Testis (tissue), 2 donors: ENCODE data around the gene HIP1.

Experiments
- CTCF ChIP-seq, 3 experiments: fragments of 450-650 bp in 2 of 3; fragments of 200-600 bp in 1 of 3; sonication (generic) in 1 of 3; IDR thresholded peaks; one replicate each; pipeline ENCODE4 v1.5.1; 2016 to 2019; ENCODE audit warnings: antibody characterized with exemption in 3 of 3, mild to moderate bottlenecking in 2 of 3, moderate library complexity in 1 of 3
- POLR2A ChIP-seq: fragments of 450-650 bp; IDR thresholded peaks from one replicate; pipeline ENCODE4 v1.6.1; 2017; ENCODE audit warnings: antibody characterized with exemption, mild to moderate bottlenecking, moderate library complexity

- no peak for TF ChIP-seq POLR2A
- no peak for TF ChIP-seq CTCF (IDR thresholded peaks at IDR 0.05)
Measured at GRCh38 chr7:75565132-75565837, 173.5 kb downstream of the HIP1 start.
